Esophagus muscularis mucosa (tissue), 3 donors: ENCODE results near the gene PLEKHA5.

Experiments used
- POLR2A ChIP-seq: fragments of 450-650 bp; IDR thresholded peaks from one replicate; pipeline ENCODE4 v1.6.1; 2017; ENCODE audit warnings: antibody characterized with exemption, moderate library complexity, mild to moderate bottlenecking, low read depth
- TF ChIP-seq, protein P1 (sequence below), 3 experiments: fragments of 200-600 bp in 2 of 3; fragments of 450-650 bp in 1 of 3; sonication (generic) in 2 of 3; IDR thresholded peaks; one replicate each; pipeline ENCODE4 v1.5.1; 2017 to 2019; ENCODE audit warnings: antibody characterized with exemption in 3 of 3, mild to moderate bottlenecking in 2 of 3, moderate library complexity in 1 of 3

- TF ChIP-seq, protein P1, sequence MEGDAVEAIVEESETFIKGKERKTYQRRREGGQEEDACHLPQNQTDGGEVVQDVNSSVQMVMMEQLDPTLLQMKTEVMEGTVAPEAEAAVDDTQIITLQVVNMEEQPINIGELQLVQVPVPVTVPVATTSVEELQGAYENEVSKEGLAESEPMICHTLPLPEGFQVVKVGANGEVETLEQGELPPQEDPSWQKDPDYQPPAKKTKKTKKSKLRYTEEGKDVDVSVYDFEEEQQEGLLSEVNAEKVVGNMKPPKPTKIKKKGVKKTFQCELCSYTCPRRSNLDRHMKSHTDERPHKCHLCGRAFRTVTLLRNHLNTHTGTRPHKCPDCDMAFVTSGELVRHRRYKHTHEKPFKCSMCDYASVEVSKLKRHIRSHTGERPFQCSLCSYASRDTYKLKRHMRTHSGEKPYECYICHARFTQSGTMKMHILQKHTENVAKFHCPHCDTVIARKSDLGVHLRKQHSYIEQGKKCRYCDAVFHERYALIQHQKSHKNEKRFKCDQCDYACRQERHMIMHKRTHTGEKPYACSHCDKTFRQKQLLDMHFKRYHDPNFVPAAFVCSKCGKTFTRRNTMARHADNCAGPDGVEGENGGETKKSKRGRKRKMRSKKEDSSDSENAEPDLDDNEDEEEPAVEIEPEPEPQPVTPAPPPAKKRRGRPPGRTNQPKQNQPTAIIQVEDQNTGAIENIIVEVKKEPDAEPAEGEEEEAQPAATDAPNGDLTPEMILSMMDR (IDR thresholded peaks at IDR 0.05) = no peak
- TF ChIP-seq POLR2A = no peak
Measured at GRCh38 chr12:19189522-19189921, 60.0 kb downstream of the PLEKHA5 start.
